Keratinocyte (primary cell): ENCODE measurements around the gene ADAM21. TPM values are rescaled to one million over a fixed set of nuclear protein-coding genes. Genes with fewer than 3 reads are reported as not detected.
"Not testable (repeated sequence)": the region's sequence is repeated elsewhere in the genome, so short reads cannot be mapped to it uniquely, and the experiment has no call there.

Source experiments
- DNase-seq: peaks from one replicate; pipeline ENCODE4 v3.0.0-alpha.2; 2011; ENCODE audit warnings: low read depth, missing footprints, low spot score
- FAIRE-seq: peaks from 2 replicates; lab custom pipeline; 2011; peaks lifted over from hg19 to GRCh38; lab: Jason Lieb, UNC
- H2AFZ ChIP-seq: 2 replicates; pipeline ENCODE4 v1.6.0; 2012; ENCODE audit warnings: low read length, control low read depth, inconsistent platforms; ENCODE audit not compliant: control insufficient read depth
- H3K27ac ChIP-seq: 2 replicates; pipeline ENCODE4 v1.5.1; 2011; ENCODE audit warnings: low read length; ENCODE audit not compliant: control insufficient read depth, insufficient read depth
- H3K27me3 ChIP-seq: 3 replicates; pipeline ENCODE4 v1.6.0; 2011; ENCODE audit warnings: low read length; ENCODE audit not compliant: control insufficient read depth, insufficient read depth; ENCODE audit errors: extremely low read depth
- H3K36me3 ChIP-seq, 2 experiments: 2 replicates in 1 of 2; 3 replicates in 1 of 2; pipeline ENCODE4 v1.5.1; 2011; ENCODE audit warnings: low read length in 2 of 2, mild to moderate bottlenecking in 1 of 2; ENCODE audit not compliant: control insufficient read depth in 2 of 2, insufficient read depth in 2 of 2; ENCODE audit errors: extremely low read depth in 1 of 2
- H3K4me1 ChIP-seq: 3 replicates; pipeline ENCODE4 v1.5.1; 2011; ENCODE audit warnings: low read length; ENCODE audit not compliant: control insufficient read depth, insufficient read depth; ENCODE audit errors: extremely low read depth
- H3K4me2 ChIP-seq: 3 replicates; pipeline ENCODE4 v1.6.0; 2011; ENCODE audit warnings: low read depth, low read length; ENCODE audit not compliant: control insufficient read depth, insufficient read depth; ENCODE audit errors: extremely low read depth
- H3K4me3 ChIP-seq, 3 experiments: fragments of 200-600 bp in 1 of 3; sonication (generic) in 1 of 3; 2 replicates in 2 of 3; 3 replicates in 1 of 3; pipeline ENCODE4 v1.5.1; 2011 to 2016; ENCODE audit warnings: low read length in 3 of 3, mild to moderate bottlenecking in 3 of 3, control low read depth in 2 of 3, inconsistent platforms in 1 of 3, low read depth in 1 of 3, mixed read lengths in 1 of 3, mixed run types in 1 of 3, moderate library complexity in 1 of 3; ENCODE audit not compliant: control insufficient read depth in 2 of 3, insufficient read depth in 2 of 3; ENCODE audit errors: extremely low read depth in 1 of 3
- H3K79me2 ChIP-seq: 2 replicates; pipeline ENCODE4 v1.6.0; 2012; ENCODE audit warnings: low read length; ENCODE audit not compliant: control insufficient read depth, insufficient read depth
- H3K9ac ChIP-seq: 3 replicates; pipeline ENCODE4 v1.6.0; 2011; ENCODE audit warnings: low read length; ENCODE audit not compliant: control insufficient read depth, insufficient read depth; ENCODE audit errors: extremely low read depth
- H3K9me1 ChIP-seq: 3 replicates; pipeline ENCODE4 v1.6.0; 2011; ENCODE audit warnings: low read length; ENCODE audit not compliant: control insufficient read depth, insufficient read depth; ENCODE audit errors: extremely low read depth
- H3K9me3 ChIP-seq: 2 replicates; pipeline ENCODE4 v1.5.1; 2012; ENCODE audit warnings: low read depth, low read length; ENCODE audit not compliant: control insufficient read depth
- H4K20me1 ChIP-seq: 3 replicates; pipeline ENCODE4 v1.6.0; 2011; ENCODE audit warnings: low read length; ENCODE audit not compliant: control insufficient read depth, insufficient read depth; ENCODE audit errors: extremely low read depth
- EZH2 ChIP-seq: IDR thresholded peaks from one replicate; pipeline ENCODE4 v1.6.1; 2012; ENCODE audit warnings: inconsistent platforms, mild to moderate bottlenecking, low read length, moderate library complexity
- dilution Hi-C: fragments of 300-500 bp; cut with MboI; formaldehyde crosslinking; loops from one replicate; pipeline ENCODE4 v1.7.0; 2020; ENCODE audit warnings: low sequenced_read_pairs; ENCODE audit not compliant: extremely low pct_ligation_motif_present
- polyA plus RNA-seq, 5 experiments: library from polyadenylated mRNA; depleted of rRNA in 3 of 5; stranded (reverse) in 3 of 5; stranded (forward) in 1 of 5; unstranded in 1 of 5; fragments of >200 nt; gene quantifications; 1 replicate in 1 of 5; 2 replicates in 3 of 5; 3 replicates in 1 of 5; pipeline versions ENCODE4 v1.2.1 to v1.2.3, GENCODE V29; 2011 to 2012; ENCODE audit warnings: missing spikeins in 2 of 5, low read depth in 1 of 5, low replicate concordance in 1 of 5
- TF ChIP-seq, protein P1 (sequence below), 3 experiments: IDR thresholded peaks in 1 of 3; conservative IDR thresholded peaks in 1 of 3; optimal IDR thresholded peaks in 1 of 3; 2 replicates in 2 of 3; 3 replicates in 1 of 3; pipeline versions ENCODE3 to v1.5.1; 2011; ENCODE audit warnings: low read length in 3 of 3, mild to moderate bottlenecking in 3 of 3, moderate library complexity in 2 of 3, control low read depth in 1 of 3, inconsistent platforms in 1 of 3; ENCODE audit not compliant: insufficient read depth in 2 of 3; ENCODE audit errors: extremely low read depth in 1 of 3

ADAM21 gene
- polyA plus RNA-seq, 1 donor (not counting 4 experiments of a cell fraction or from before 2014, with no cell fraction given): 0.69 TPM

GRCh38 chr14:70422538-70422937, 29.4 kb upstream of the ADAM21 start:
- H3K4me1 ChIP-seq: no peaks in the 10 kb centered on the region
- H3K27ac ChIP-seq: no peak overlapping the region
- no peaks in the 10 kb centered on the region for H4K20me1 ChIP-seq
- dilution Hi-C loops: no loop called here
- no peaks in the 10 kb centered on the region for H3K79me2 ChIP-seq
- no peaks in the 10 kb centered on the region for H3K27me3 ChIP-seq
- no peak overlapping the region for H2AFZ ChIP-seq
- H3K9ac ChIP-seq: no peak overlapping the region
- H3K36me3 ChIP-seq: no peaks in the 10 kb centered on the region
- FAIRE-seq: no peak
- TF ChIP-seq, protein P1, sequence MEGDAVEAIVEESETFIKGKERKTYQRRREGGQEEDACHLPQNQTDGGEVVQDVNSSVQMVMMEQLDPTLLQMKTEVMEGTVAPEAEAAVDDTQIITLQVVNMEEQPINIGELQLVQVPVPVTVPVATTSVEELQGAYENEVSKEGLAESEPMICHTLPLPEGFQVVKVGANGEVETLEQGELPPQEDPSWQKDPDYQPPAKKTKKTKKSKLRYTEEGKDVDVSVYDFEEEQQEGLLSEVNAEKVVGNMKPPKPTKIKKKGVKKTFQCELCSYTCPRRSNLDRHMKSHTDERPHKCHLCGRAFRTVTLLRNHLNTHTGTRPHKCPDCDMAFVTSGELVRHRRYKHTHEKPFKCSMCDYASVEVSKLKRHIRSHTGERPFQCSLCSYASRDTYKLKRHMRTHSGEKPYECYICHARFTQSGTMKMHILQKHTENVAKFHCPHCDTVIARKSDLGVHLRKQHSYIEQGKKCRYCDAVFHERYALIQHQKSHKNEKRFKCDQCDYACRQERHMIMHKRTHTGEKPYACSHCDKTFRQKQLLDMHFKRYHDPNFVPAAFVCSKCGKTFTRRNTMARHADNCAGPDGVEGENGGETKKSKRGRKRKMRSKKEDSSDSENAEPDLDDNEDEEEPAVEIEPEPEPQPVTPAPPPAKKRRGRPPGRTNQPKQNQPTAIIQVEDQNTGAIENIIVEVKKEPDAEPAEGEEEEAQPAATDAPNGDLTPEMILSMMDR (optimal IDR thresholded peaks at IDR 0.05 in 1 of 3, IDR thresholded peaks at IDR 0.05 in 1 of 3, conservative IDR thresholded peaks at IDR 0.05 in 1 of 3; ENCODE audit: extremely low read depth in 1 of 3, insufficient read depth in 2 of 3, low read length in 3 of 3): no peak
- TF ChIP-seq EZH2: no peak
- no peaks in the 10 kb centered on the region for H3K9me3 ChIP-seq
- H3K9me1 ChIP-seq: no peaks in the 10 kb centered on the region
- H3K4me3 ChIP-seq: no peak overlapping the region
- H3K4me2 ChIP-seq: no peak overlapping the region
- DNase-seq: no peak

DNA sequence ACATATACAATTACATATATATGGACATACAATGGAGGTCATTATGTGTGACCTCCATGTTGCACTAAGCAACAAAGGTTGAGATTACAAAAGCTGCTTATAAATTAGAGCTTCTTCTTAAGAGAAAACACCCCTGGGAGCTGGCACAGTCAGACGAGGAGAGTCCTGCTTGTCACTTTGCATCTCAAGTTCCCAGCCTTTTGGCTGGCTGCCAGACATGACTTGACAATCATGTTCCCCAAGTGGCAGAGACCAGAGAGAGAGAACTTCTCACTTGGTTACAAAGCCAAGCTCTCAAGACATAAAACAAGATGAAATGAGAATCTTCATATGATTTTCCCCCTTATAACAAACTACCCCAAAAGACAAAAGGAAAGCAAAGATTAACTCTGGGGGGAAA, 26.6 kb upstream of the ADAM21 start:
- H3K27me3 ChIP-seq: no peaks in the 10 kb centered on the region
- no peak overlapping the region for H3K9ac ChIP-seq
- dilution Hi-C loops: no loop called here
- TF ChIP-seq, protein P1 (optimal IDR thresholded peaks at IDR 0.05 in 1 of 3, IDR thresholded peaks at IDR 0.05 in 1 of 3, conservative IDR thresholded peaks at IDR 0.05 in 1 of 3; ENCODE audit: extremely low read depth in 1 of 3, insufficient read depth in 2 of 3, low read length in 3 of 3): no peak
- TF ChIP-seq EZH2: no peak
- H3K9me1 ChIP-seq: no peaks in the 10 kb centered on the region
- H3K4me1 ChIP-seq: no peaks in the 10 kb centered on the region
- no peaks in the 10 kb centered on the region for H4K20me1 ChIP-seq
- no peak overlapping the region for H3K4me2 ChIP-seq
- H2AFZ ChIP-seq: no peak overlapping the region
- H3K27ac ChIP-seq: no peak overlapping the region
- no peak overlapping the region for H3K4me3 ChIP-seq
- no peaks in the 10 kb centered on the region for H3K79me2 ChIP-seq
- FAIRE-seq: no peak
- no peaks in the 10 kb centered on the region for H3K9me3 ChIP-seq
- no peak for DNase-seq
- H3K36me3 ChIP-seq: no peaks in the 10 kb centered on the region

GRCh38 chr14:70426555-70426954, 25.4 kb upstream of the ADAM21 start:
- H3K4me2 ChIP-seq, H3K27me3 ChIP-seq, H3K36me3 ChIP-seq, H3K27ac ChIP-seq, DNase-seq, H3K79me2 ChIP-seq, H3K9me3 ChIP-seq, H3K9me1 ChIP-seq, FAIRE-seq, H3K9ac ChIP-seq, H3K4me1 ChIP-seq, H3K4me3 ChIP-seq, H2AFZ ChIP-seq, dilution Hi-C loops, H4K20me1 ChIP-seq: not testable (repeated sequence)
